Measurements from ENCODE around the gene GON7. TPM values are rescaled to one million over a fixed set of nuclear protein-coding genes. Genes with fewer than 3 reads are reported as not detected.
"Not testable (repeated sequence)": the region's sequence is repeated elsewhere in the genome, so short reads cannot be mapped to it uniquely, and the experiment has no call there.

The GON7 gene
- total RNA-seq, 1 donor from 2014 or later = 5.3 TPM

DNA sequence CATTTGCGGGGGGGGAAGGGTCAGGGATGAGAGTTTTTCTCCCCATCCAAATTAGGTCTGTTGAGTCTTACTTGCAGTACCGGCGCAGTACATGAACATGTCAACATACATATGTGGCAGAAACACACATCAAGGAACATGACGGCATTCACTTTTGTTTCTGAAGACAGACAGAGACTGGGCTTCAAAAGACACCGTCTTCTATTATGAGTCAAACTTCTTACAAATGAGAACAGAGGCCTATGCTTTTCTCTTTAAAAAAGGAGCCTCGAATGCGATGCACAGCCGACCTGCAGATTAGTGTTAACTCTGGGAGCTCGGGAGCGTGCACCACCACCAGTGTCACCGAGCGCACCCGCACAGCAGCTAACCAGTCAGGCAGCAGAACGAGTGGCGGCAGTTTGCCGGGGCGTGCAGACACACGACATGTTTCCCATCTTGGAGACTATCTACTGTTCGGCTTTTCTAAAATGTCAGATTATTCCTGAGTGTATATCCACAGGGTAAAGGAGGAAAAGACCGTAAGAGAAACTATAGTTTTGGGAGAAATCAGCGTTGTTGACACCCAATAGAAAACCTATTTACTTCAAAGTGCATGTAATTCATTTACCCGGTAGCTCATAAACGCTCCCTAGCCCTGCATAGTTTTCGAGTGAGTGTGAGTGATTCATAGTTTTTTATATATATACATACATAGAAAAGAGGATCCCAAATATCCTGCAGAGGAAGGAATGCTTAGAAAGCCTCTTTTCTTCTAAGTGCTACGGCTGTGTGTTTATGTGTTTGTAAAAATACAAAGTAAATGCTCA, 33.2 kb upstream of the GON7 start:
- Mint-ChIP-seq H3K9me3 (ENCODE audit: low read depth) (no peaks in the 10 kb centered on the region), H3K27me3 (ENCODE audit: low read depth) (no peaks in the 10 kb centered on the region), H3K36me3 (ENCODE audit: low read depth) (peaks cover 18% of the 10 kb centered on the region), H3K4me1 (ENCODE audit: low read depth) (peaks cover 11% of the 10 kb centered on the region), H3K27ac (ENCODE audit: unreplicated experiment) (peak overlapping the region; percentile 12), H3K4me3 (ENCODE audit: unreplicated experiment) (no peak overlapping the region)
- no peak for TF ChIP-seq CTCF (IDR thresholded peaks at IDR 0.05)
- no peak for DNase-seq (ENCODE audit: low spot score)

DNA sequence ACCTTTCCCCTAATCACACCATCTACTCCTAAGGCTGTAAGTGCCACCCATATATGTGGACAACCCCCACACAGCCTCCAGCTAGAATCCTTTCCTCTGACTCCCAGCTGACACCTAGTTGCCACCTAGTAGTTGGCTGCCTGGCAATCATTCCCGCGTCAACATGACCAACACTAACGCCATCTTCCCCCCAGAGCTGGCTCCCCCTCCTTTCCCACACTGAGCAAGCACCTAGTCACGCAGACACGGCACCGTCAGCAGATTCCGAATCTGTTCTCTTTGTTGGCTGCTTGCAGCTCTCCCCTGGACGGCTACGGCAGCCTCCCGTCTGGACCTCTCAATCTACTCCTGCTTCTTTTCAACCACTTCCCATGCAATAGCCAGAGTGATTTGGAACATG, 27.9 kb upstream of the GON7 start:
- Mint-ChIP-seq H3K9me3 (ENCODE audit: low read depth) (peaks cover 3% of the 10 kb centered on the region), H3K4me1 (ENCODE audit: low read depth) (no peaks in the 10 kb centered on the region), H3K36me3 (ENCODE audit: low read depth) (peaks cover 1% of the 10 kb centered on the region), H3K27ac (ENCODE audit: unreplicated experiment) (no peak overlapping the region), H3K4me3 (ENCODE audit: unreplicated experiment) (no peak overlapping the region), H3K27me3 (ENCODE audit: low read depth) (no peaks in the 10 kb centered on the region)
- DNase-seq (ENCODE audit: low spot score) = no peak
- TF ChIP-seq CTCF (IDR thresholded peaks at IDR 0.05) = no peak

DNA sequence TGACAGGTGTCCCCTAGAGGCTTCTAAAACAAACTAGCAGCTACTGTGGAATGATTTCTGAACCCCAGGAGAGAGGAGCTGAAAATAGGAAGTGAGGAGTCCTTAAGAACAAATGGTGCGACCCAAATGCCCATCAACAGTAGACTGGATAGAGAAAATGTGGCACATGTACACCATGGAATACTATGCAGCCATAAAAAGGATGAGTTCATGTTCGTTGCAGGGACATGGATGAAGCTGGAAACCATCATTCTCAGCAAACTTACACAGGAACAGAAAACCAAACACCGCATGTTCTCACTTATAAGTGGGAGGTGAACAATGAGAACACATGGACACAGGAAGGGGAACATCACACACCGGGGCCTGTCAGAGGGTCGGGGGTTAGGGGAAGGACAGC, 26.2 kb upstream of the GON7 start:
- H3K27me3 Mint-ChIP-seq (ENCODE audit: low read depth); H3K4me1 Mint-ChIP-seq (ENCODE audit: low read depth); H3K36me3 Mint-ChIP-seq (ENCODE audit: low read depth); DNase-seq (ENCODE audit: low spot score); H3K4me3 Mint-ChIP-seq (ENCODE audit: unreplicated experiment); H3K9me3 Mint-ChIP-seq (ENCODE audit: low read depth); H3K27ac Mint-ChIP-seq (ENCODE audit: unreplicated experiment): not testable (repeated sequence)

GRCh38 chr14:93232159-93232558, 25.3 kb upstream of the GON7 start:
- H3K27ac Mint-ChIP-seq (ENCODE audit: unreplicated experiment) = no peak overlapping the region
- no peaks in the 10 kb centered on the region for H3K4me1 Mint-ChIP-seq (ENCODE audit: low read depth)
- peaks cover 12% of the 10 kb centered on the region for H3K36me3 Mint-ChIP-seq (ENCODE audit: low read depth)

GRCh38 chr14:93231129-93231979, 24.5 kb upstream of the GON7 start:
- Mint-ChIP-seq H3K9me3 (ENCODE audit: low read depth) (peaks cover 3% of the 10 kb centered on the region), H3K36me3 (ENCODE audit: low read depth) (peaks cover 17% of the 10 kb centered on the region), H3K4me3 (ENCODE audit: unreplicated experiment) (no peak overlapping the region), H3K27ac (ENCODE audit: unreplicated experiment) (no peak overlapping the region), H3K27me3 (ENCODE audit: low read depth) (no peaks in the 10 kb centered on the region), H3K4me1 (ENCODE audit: low read depth) (no peaks in the 10 kb centered on the region)
- no peak for DNase-seq (ENCODE audit: low spot score)
- no peak for TF ChIP-seq CTCF (IDR thresholded peaks at IDR 0.05)

More at GRCh38 chr14:93232159-93232558, 25.3 kb upstream of the GON7 start:
- Mint-ChIP-seq H3K9me3 (ENCODE audit: low read depth) (peaks cover 3% of the 10 kb centered on the region), H3K27me3 (ENCODE audit: low read depth) (no peaks in the 10 kb centered on the region), H3K4me3 (ENCODE audit: unreplicated experiment) (no peak overlapping the region)
- TF ChIP-seq CTCF (IDR thresholded peaks at IDR 0.05) = no peak
- no peak for DNase-seq (ENCODE audit: low spot score)

Data from chondrocyte (in vitro differentiated cells).